K562 (cell line): ENCODE measurements around the gene CFD. TPM values are rescaled to one million over a fixed set of nuclear protein-coding genes. Genes with fewer than 3 reads are reported as not detected.
A peak's percentile ranks its signal among the peaks of the same experiment; 100 is the strongest.

Source experiments
- BRCA1 ChIP-seq, 2 experiments: fragments of 450-650 bp in 1 of 2; sonication (generic) in 1 of 2; formaldehyde crosslinking in 1 of 2; IDR thresholded peaks; 2 replicates each; pipeline versions ENCODE4 v1.5.0 to v1.6.1; 2017 to 2020; ENCODE audit warnings: mild to moderate bottlenecking in 1 of 2, missing genetic modification reagents in 1 of 2
- CBFB ChIP-seq: sonication (generic); formaldehyde crosslinking; IDR thresholded peaks from 2 replicates; pipeline ENCODE4 v1.4.0; 2020; ENCODE audit warnings: mild to moderate bottlenecking, missing genetic modification reagents
- CBX5 ChIP-seq: IDR thresholded peaks from 2 replicates; pipeline ENCODE4 v1.6.1; 2014; ENCODE audit warnings: low read depth, borderline replicate concordance
- ILK ChIP-seq: fragments of 450-650 bp; IDR thresholded peaks from 2 replicates; pipeline ENCODE4 v1.6.1; 2016; ENCODE audit warnings: missing genetic modification characterization, low read depth, mild to moderate bottlenecking, missing compliant biosample characterization, moderate library complexity, borderline replicate concordance
- KDM1A ChIP-seq, 2 experiments: fragments of 450-650 bp; IDR thresholded peaks; 2 replicates each; pipeline ENCODE4 v1.6.1; 2016; ENCODE audit warnings: mild to moderate bottlenecking in 2 of 2
- NFE2L1 ChIP-seq: fragments of 450-650 bp; IDR thresholded peaks from 2 replicates; pipeline ENCODE4 v1.6.1; 2016; ENCODE audit warnings: missing genetic modification characterization, low read depth, mild to moderate bottlenecking, missing compliant biosample characterization, moderate library complexity, borderline replicate concordance
- NFIX ChIP-seq: fragments of 250-450 bp; sonication (Bioruptor Pico); IDR thresholded peaks from 2 replicates; pipeline ENCODE4 v1.4.0; 2020; ENCODE audit warnings: low read depth, mild to moderate bottlenecking, moderate library complexity
- NFRKB ChIP-seq: fragments of 450-650 bp; IDR thresholded peaks from 2 replicates; pipeline ENCODE4 v1.6.1; 2016; ENCODE audit warnings: low read depth
- NRF1 ChIP-seq, 2 experiments: fragments of 450-650 bp; IDR thresholded peaks in 1 of 2; conservative IDR thresholded peaks in 1 of 2; 2 replicates each; pipeline ENCODE4 v1.6.1; 2014; ENCODE audit warnings: mild to moderate bottlenecking in 2 of 2
- NUFIP1 ChIP-seq: fragments of 450-650 bp; IDR thresholded peaks from 2 replicates; pipeline ENCODE4 v1.6.1; 2018; ENCODE audit not compliant: partially characterized antibody
- PHB2 ChIP-seq: fragments of 450-650 bp; IDR thresholded peaks from 2 replicates; pipeline ENCODE4 v1.6.1; 2017; ENCODE audit warnings: low read depth
- POLR2G ChIP-seq: fragments of 200-400 bp; formaldehyde crosslinking; IDR thresholded peaks from 2 replicates; pipeline ENCODE4 v1.6.1; 2017; ENCODE audit warnings: low read depth, mild to moderate bottlenecking, antibody characterized with exemption, low read length, moderate library complexity
- PRMT5 ChIP-seq: sonication (generic); formaldehyde crosslinking; IDR thresholded peaks from 2 replicates; pipeline ENCODE4 v1.5.0; 2020; ENCODE audit warnings: missing genetic modification reagents
- RBM22 ChIP-seq: fragments of 200-400 bp; formaldehyde crosslinking; IDR thresholded peaks from 2 replicates; pipeline ENCODE4 v1.6.1; 2018; ENCODE audit warnings: low read length, low read depth; ENCODE audit not compliant: poor library complexity, severe bottlenecking
- SUPT5H ChIP-seq: fragments of 450-650 bp; IDR thresholded peaks from 2 replicates; pipeline ENCODE4 v1.6.1; 2016
- ZNF174 ChIP-seq: fragments of 250-450 bp; sonication (Bioruptor Pico); IDR thresholded peaks from 2 replicates; pipeline ENCODE4 v1.4.0; 2020; ENCODE audit warnings: mild to moderate bottlenecking
- ZNF224 ChIP-seq: sonication (generic); formaldehyde crosslinking; IDR thresholded peaks from 2 replicates; pipeline ENCODE4 v1.8.0; 2022; ENCODE audit warnings: mild to moderate bottlenecking, missing genetic modification reagents
- ZNF23 ChIP-seq: fragments of 250-450 bp; sonication (Bioruptor Pico); IDR thresholded peaks from 2 replicates; pipeline ENCODE4 v1.4.0; 2020; ENCODE audit warnings: mild to moderate bottlenecking
- ZNF445 ChIP-seq: fragments of 250-450 bp; sonication (Bioruptor Pico); IDR thresholded peaks from 2 replicates; pipeline ENCODE4 v1.4.0; 2020; ENCODE audit warnings: low read depth, mild to moderate bottlenecking, moderate library complexity
- polyA plus RNA-seq, 8 experiments: library from polyadenylated mRNA; depleted of rRNA in 4 of 8; stranded (reverse) in 5 of 8; unstranded in 3 of 8; fragments of >200 nt; fragmentation: Nextera tagmentation in 2 of 8; fragmentation: Illumina TruSeq in 1 of 8; extraction: Ambion mirVana in 2 of 8; extraction: Trizol in 1 of 8; gene quantifications; 2 replicates each; pipeline versions ENCODE4 v1.2.1 to v1.2.3, GENCODE V29; 2011 to 2014; ENCODE audit warnings: inconsistent platforms in 1 of 8, missing spikeins in 1 of 8
- total RNA-seq, 7 experiments: library from RNA; depleted of rRNA in 6 of 7; stranded (reverse); fragments of >200 nt in 6 of 7; fragmentation: Illumina TruSeq in 2 of 7; extraction: Trizol in 2 of 7; gene quantifications; 2 replicates each; pipeline versions ENCODE4 v1.2.1 to v1.2.3, GENCODE V29; 2011 to 2021; ENCODE audit warnings: low replicate concordance in 1 of 7
- TF ChIP-seq, protein P1 (sequence below), 2 experiments: fragments of 450-650 bp in 1 of 2; IDR thresholded peaks; 2 replicates each; pipeline ENCODE4 v1.6.1; 2011 to 2017; ENCODE audit warnings: low read depth in 2 of 2, antibody characterized with exemption in 1 of 2, borderline replicate concordance in 1 of 2, low read length in 1 of 2, mild to moderate bottlenecking in 1 of 2, mixed read lengths in 1 of 2; ENCODE audit not compliant: control insufficient read depth in 1 of 2
- TF ChIP-seq, protein P2 (sequence below): sonication (generic); formaldehyde crosslinking; IDR thresholded peaks from 2 replicates; pipeline ENCODE4 v1.4.0; 2020; ENCODE audit warnings: mild to moderate bottlenecking, missing genetic modification reagents
- TF ChIP-seq, protein P3 (sequence below): fragments of 250-450 bp; sonication (Bioruptor Pico); IDR thresholded peaks from 2 replicates; pipeline ENCODE4 v1.8.0; 2022; ENCODE audit warnings: inconsistent platforms, mild to moderate bottlenecking, moderate library complexity, borderline replicate concordance
- TF ChIP-seq, protein P4 (sequence below): fragments of 450-650 bp; conservative IDR thresholded peaks from 2 replicates; pipeline ENCODE4 v1.6.1; 2016; ENCODE audit warnings: missing genetic modification characterization, low read depth, mild to moderate bottlenecking, missing compliant biosample characterization, moderate library complexity

Gene CFD
- total and polyA plus RNA-seq, 9 of the 15 experiments (the other 6 are each of a cell fraction or from before 2014, with no cell fraction given) = 0.52 to 59.4 (median 7.6) TPM

DNA sequence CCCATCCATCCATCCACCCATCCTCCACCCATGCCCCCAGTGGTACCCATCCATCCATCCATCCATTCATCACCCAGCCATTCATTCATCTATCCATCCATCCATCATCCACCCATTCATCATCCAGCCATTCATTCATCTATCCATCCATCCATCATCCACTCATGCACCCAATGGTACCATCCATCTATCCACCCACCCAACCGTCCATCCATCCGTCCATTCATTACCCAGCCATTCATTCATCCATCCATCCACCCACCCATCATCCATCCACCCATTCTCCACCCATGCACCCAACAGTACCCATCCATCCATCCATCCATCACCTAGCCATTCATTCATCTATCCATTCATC is 43.0 kb upstream of the CFD start (continued):
- TF ChIP-seq ZNF224 (no peak), NFRKB (no peak), CBFB (no peak), SUPT5H (peak; percentile 47), NFE2L1 (tag) (no peak), PHB2 (no peak), NFIX (CRISPR knock-in tag) (no peak), CBX5 (no peak), KDM1A (IDR thresholded peaks at IDR 0.05) (peak in 1 of 2 experiments; percentile 18; a peak in 1 of 4 replicates), ZNF23 (CRISPR knock-in tag) (no peak), BRCA1 (IDR thresholded peaks at IDR 0.05) (no peak), BRCA1 (CRISPR knock-in tag; IDR thresholded peaks at IDR 0.05) (no peak), ZNF174 (no peak), NRF1 (conservative IDR thresholded peaks at IDR 0.05 in 1 of 2, IDR thresholded peaks at IDR 0.05 in 1 of 2) (no peak), ILK (tag) (no peak), ZNF445 (CRISPR knock-in tag) (no peak), NUFIP1 (no peak), POLR2G (no peak), RBM22 (no peak), PRMT5 (no peak)
- TF ChIP-seq, protein P1, sequence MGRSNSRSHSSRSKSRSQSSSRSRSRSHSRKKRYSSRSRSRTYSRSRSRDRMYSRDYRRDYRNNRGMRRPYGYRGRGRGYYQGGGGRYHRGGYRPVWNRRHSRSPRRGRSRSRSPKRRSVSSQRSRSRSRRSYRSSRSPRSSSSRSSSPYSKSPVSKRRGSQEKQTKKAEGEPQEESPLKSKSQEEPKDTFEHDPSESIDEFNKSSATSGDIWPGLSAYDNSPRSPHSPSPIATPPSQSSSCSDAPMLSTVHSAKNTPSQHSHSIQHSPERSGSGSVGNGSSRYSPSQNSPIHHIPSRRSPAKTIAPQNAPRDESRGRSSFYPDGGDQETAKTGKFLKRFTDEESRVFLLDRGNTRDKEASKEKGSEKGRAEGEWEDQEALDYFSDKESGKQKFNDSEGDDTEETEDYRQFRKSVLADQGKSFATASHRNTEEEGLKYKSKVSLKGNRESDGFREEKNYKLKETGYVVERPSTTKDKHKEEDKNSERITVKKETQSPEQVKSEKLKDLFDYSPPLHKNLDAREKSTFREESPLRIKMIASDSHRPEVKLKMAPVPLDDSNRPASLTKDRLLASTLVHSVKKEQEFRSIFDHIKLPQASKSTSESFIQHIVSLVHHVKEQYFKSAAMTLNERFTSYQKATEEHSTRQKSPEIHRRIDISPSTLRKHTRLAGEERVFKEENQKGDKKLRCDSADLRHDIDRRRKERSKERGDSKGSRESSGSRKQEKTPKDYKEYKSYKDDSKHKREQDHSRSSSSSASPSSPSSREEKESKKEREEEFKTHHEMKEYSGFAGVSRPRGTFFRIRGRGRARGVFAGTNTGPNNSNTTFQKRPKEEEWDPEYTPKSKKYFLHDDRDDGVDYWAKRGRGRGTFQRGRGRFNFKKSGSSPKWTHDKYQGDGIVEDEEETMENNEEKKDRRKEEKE (IDR thresholded peaks at IDR 0.05; ENCODE audit: borderline replicate concordance in 1 of 2, control insufficient read depth in 1 of 2, low read depth in 2 of 2, low read length in 1 of 2) = peak in 1 of 2 experiments; percentile 85; a peak in 2 of 4 replicates
- TF ChIP-seq, protein P2, sequence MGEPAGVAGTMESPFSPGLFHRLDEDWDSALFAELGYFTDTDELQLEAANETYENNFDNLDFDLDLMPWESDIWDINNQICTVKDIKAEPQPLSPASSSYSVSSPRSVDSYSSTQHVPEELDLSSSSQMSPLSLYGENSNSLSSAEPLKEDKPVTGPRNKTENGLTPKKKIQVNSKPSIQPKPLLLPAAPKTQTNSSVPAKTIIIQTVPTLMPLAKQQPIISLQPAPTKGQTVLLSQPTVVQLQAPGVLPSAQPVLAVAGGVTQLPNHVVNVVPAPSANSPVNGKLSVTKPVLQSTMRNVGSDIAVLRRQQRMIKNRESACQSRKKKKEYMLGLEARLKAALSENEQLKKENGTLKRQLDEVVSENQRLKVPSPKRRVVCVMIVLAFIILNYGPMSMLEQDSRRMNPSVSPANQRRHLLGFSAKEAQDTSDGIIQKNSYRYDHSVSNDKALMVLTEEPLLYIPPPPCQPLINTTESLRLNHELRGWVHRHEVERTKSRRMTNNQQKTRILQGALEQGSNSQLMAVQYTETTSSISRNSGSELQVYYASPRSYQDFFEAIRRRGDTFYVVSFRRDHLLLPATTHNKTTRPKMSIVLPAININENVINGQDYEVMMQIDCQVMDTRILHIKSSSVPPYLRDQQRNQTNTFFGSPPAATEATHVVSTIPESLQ (CRISPR knock-in tag) = no peak
- TF ChIP-seq, protein P3, sequence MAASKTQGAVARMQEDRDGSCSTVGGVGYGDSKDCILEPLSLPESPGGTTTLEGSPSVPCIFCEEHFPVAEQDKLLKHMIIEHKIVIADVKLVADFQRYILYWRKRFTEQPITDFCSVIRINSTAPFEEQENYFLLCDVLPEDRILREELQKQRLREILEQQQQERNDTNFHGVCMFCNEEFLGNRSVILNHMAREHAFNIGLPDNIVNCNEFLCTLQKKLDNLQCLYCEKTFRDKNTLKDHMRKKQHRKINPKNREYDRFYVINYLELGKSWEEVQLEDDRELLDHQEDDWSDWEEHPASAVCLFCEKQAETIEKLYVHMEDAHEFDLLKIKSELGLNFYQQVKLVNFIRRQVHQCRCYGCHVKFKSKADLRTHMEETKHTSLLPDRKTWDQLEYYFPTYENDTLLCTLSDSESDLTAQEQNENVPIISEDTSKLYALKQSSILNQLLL = no peak
- TF ChIP-seq, protein P4, sequence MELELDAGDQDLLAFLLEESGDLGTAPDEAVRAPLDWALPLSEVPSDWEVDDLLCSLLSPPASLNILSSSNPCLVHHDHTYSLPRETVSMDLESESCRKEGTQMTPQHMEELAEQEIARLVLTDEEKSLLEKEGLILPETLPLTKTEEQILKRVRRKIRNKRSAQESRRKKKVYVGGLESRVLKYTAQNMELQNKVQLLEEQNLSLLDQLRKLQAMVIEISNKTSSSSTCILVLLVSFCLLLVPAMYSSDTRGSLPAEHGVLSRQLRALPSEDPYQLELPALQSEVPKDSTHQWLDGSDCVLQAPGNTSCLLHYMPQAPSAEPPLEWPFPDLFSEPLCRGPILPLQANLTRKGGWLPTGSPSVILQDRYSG (tag) = no peak
